Stimulated activated CD8-positive, alpha-beta memory T cell treated with anti-CD3 and anti-CD28 coated beads, Interleukin-15, amount 100 ng/mL, for 48 hours (primary cell): Measurements from ENCODE around the gene USP38.
"Not testable (repeated sequence)": the region's sequence is repeated elsewhere in the genome, so short reads cannot be mapped to it uniquely, and the experiment has no call there.

ENCODE experiments used
- DNase-seq, 2 donors: peaks; one replicate each; pipeline ENCODE4 v3.0.0-alpha.2; 2020; ENCODE audit warnings: low read depth in 2 of 2

The USP38 gene

DNA sequence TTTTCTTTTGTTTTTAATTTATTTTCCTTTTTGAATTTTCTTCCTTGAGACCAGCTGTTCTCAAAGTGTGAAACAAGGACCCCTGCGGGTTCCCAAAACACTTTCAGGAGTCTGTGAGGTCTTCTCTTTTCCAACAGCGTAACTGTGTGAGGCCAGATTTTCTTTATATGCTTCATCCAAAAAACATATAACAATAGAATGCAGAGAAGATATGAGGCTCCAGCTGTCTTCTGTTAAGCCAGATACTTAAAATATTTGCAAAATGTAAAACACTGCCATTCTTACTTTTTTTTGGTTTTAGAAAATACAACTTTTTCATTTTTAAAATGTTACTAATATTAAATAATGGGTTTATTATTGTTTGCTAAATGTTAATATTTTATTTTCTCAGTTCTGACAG is 27.8 kb downstream of the USP38 start:
- DNase-seq, result no peak

DNA sequence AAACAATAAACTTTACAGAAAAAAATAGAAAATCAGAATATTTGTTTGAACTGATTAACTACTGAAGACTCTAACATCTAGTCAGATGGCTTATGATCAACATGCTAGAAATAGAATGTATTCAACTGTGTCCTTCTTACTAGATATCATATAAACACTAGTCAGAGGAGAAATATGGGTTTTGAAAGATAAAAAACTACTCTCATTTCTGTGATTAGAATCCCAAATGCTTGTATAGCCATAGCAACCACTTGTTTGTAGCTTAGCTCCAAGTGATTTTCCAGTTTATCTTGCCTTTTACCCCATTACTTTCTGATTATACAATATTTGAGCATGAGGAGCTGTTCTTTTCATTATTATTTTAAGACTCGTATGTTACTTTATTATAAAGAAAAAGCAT is 31.2 kb downstream of the USP38 start:
- no peak for DNase-seq

- no peak for DNase-seq
Observed at GRCh38 chr4:143224255-143224654, 39.5 kb downstream of the USP38 start.

- DNase-seq, result no peak
Observed at GRCh38 chr4:143225167-143225566, 40.5 kb downstream of the USP38 start.

DNA sequence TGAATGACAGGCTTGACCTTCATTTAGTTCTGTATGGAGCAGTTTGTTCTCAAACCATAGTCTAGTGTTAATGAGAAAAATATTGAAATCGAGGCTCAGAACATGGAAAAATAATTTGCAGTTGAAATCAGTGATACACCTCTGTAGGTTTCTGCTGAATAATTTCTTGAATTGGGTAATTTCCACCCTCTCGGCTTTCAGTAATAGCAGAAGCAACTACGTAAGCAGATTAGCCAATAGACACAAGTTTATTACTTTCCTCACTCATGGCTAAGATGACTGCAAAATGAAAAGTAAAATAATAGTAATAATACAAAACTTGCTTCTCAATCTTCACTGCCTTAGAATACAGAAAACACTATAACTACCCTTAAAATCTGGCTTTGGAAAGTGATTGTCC is 46.0 kb downstream of the USP38 start:
- no peak for DNase-seq

- no peak for DNase-seq
Observed at GRCh38 chr4:143232277-143232676, 47.6 kb downstream of the USP38 start.

DNA sequence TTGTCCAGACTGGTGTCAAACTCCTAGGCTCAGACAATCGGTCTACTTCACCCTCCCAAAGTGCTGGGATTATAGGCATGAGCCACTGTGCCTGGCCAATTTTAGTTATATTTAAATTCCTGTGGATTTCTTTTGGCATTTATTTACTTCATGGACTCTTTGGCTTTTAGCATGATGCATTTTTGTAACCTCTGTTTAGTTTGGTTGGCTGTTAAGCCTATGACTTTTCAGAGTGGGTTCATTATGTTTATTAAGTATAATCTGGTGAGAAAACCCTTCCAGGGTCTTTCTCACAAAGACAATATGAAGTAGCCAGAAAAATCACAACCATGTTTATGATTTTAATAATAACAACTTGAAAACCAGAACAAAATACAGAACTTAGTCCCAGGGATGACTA is 49.4 kb downstream of the USP38 start:
- DNase-seq, result no peak

DNA sequence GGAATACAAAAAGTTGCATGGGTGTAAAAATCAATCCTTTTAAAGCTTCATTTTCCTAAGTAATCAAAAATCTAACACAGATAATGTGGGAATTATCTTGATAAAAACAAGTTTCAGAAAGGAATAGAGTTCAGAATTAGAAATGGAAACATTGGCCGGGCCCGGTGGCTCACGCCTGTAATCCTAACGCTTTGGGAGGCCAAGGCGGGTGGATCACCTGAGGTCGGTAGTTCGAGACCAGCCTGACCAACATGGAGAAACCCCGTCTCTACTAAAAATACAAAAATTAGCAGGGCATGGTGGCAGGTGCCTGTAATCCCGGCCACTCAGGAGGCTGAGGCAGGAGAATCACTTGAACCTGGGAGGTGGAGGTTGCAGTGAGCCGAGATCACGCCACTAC is 52.5 kb downstream of the USP38 start:
- DNase-seq, result not testable (repeated sequence)

DNA sequence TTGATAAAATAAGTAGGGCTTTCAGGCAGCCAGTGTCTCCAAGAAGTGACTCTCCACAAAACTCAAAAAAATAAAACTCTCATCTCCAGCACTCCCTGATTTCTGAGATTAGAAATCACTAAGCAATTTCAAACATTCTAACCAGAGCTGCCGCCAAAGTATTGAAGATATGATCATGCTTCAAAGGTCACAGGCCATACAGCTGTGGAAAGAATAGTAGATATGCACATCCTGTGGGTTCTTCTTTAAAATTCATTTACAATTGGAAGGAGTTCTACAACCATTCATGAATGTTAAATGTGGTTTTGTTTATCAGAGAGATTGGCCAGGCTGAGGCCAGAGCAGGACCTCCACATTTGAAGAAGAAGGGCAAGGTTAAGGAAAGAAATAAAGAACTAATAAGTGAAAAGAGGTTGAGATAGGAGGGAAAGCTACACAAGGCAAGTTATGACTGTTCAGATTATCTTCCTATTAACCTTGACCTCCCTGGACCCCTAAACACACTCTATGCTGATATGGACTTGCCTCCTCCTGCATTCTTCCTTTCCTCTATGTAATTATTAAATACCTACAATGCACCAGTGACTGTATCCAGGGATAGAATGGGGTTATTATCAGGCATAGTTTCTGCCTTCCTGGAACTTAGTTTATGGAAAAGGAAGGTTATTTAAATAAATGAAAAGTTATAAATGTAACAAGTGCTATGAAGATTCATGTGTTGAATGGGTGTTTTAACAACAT is 56.4 kb downstream of the USP38 start:
- DNase-seq, result no peak

GRCh38 chr4:143241892-143242291 is 57.2 kb downstream of the USP38 start:
- no peak for DNase-seq

GRCh38 chr4:143243041-143243440 is 58.3 kb downstream of the USP38 start:
- DNase-seq, result no peak

GRCh38 chr4:143246977-143247376 is 62.3 kb downstream of the USP38 start:
- DNase-seq, result no peak

- DNase-seq, result no peak
Observed at GRCh38 chr4:143247866-143248265, 63.1 kb downstream of the USP38 start.

DNA sequence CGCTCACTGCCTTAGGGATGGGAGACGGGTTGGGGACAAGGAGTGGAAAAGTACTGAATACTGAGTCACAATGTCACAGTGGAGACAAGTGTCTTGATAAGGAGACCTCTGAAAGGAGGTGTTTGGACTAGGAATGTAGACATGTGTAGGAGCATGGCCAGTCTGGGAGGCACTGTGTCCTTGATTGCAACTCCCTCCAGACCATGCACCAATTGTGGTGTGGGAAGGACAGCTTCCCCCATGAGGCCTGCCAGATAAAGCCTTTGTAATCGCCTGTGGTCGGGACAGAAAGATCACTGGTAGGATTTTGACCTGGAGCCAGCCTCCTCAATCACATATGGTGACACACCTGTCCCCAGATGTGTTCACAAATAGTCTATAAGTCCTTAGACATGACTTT is 64.1 kb downstream of the USP38 start:
- DNase-seq, result no peak

- no peak for DNase-seq
Observed at GRCh38 chr4:143250617-143251016, 65.9 kb downstream of the USP38 start.

DNA sequence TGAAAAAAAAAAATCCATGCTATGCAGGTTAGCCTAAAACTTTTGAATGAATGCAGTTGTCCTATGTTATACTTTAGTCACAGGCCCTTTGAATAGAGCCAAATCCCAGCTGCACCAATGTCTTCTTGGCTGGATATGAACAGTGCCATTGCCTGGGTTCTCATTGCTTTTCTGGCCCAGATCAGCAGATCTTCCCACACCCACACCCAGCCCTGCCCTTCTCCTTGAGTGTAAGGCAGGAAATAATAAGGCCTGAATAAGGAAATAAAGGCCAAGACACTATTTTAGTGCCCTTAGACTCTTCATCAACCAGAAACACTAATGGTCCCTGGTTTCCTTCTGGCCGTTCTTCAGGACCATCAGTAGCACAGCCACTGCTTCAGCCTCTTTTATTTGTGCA is 66.6 kb downstream of the USP38 start:
- DNase-seq, result no peak

- no peak for DNase-seq
Observed at GRCh38 chr4:143251779-143252178, 67.1 kb downstream of the USP38 start.

GRCh38 chr4:143252478-143252877 is 67.8 kb downstream of the USP38 start:
- no peak for DNase-seq

- DNase-seq, result no peak
Observed at GRCh38 chr4:143253166-143253565, 68.4 kb downstream of the USP38 start.

- no peak for DNase-seq
Observed at GRCh38 chr4:143254491-143255226, 69.9 kb downstream of the USP38 start.

GRCh38 chr4:143256456-143256855 is 71.7 kb downstream of the USP38 start:
- no peak for DNase-seq

DNA sequence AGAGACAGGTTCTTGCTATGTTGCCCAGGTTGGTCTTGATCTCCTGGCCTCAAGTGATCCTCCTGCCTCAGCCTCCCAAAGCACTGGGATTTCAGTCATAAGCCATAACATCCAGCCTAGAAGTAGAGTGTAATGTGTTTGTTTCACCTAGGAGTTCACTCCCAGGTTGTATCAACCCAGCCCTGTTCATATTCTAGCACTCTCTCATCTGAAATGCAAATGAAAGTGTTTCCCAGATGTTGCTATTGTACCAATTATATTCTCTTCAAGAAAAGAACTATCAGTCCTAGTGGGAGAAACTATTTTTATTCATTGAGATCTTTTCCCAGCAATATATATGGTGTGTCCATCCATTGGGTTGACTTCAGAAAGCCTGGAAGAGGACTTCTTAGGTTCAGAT is 72.6 kb downstream of the USP38 start:
- DNase-seq, result no peak

- DNase-seq, result no peak
Observed at GRCh38 chr4:143260750-143261149, 76.0 kb downstream of the USP38 start.

- no peak for DNase-seq
Observed at GRCh38 chr4:143262838-143263237, 78.1 kb downstream of the USP38 start.
